ENCODE results near the gene HSPG2.
"Not testable (repeated sequence)": the region's sequence is repeated elsewhere in the genome, so short reads cannot be mapped to it uniquely, and the experiment has no call there.

Gene HSPG2

DNA sequence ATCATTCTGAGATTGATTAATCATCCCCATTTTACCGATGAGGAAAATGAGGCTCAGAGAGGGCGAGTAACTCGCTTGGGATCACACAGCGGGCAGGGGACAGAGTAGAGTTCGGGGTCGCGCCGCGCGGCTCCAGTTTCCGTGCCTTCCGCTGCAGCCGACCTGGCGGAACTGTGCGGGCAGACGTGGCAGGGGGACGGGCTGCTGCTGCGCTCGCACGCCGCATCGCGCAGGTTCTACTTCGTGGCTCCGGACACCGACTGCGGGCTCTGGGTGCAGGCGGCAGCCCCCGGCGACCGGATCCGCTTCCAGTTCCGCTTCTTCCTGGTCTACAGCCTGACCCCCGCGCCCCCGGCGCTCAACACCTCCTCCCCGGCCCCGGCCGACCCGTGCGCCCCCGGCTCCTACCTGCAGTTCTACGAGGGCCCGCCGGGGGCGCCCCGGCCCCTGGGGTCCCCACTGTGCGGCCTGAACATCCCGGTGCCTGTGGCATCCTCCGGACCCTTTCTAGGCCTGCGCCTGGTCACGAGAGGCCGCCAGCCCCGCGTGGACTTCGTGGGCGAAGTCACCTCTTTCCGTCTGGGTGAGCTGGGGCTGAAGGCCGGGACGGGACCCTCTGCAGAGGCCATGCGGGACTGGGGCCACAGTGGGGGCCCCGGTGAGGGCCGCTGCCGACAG lies 122.7 kb downstream of the HSPG2 start:
- H3K4me3 ChIP-seq (ENCODE audit: low read depth, low read length), result peak overlapping the region; percentile 69
- H3K9ac ChIP-seq (ENCODE audit: low read depth, low read length), result peak overlapping the region; percentile 60
- no peaks in the 10 kb centered on the region for H3K27me3 ChIP-seq (ENCODE audit: control insufficient read depth, insufficient read depth, low read length)
- no peaks in the 10 kb centered on the region for H3K36me3 ChIP-seq (ENCODE audit: control insufficient read depth, insufficient read depth, low read length)
- no peaks in the 10 kb centered on the region for H3K9me3 ChIP-seq (ENCODE audit: control insufficient read depth, insufficient read depth, low read length)
- H3K4me1 ChIP-seq (ENCODE audit: control insufficient read depth, insufficient read depth, low read length), result no peaks in the 10 kb centered on the region

DNA sequence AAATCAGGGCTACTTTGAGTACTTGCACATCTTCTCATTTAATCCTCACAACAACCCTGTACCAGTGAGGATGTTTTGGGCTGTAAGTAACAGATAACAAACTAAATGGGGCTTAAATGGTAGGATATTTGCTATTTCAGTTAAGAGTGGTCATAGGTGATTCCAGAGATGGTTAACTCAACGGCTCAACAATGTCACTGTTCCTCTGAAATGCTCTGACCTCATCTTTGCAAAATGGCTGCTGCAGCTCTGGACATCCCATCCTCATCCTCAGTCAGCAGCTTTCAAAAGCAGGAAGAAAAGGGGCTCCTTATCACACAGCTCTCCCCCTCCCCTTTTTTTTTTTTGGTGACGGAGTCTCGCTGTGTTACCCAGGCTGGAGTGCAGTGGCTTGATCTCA lies 123.6 kb downstream of the HSPG2 start:
- H3K27me3 ChIP-seq (ENCODE audit: control insufficient read depth, insufficient read depth, low read length), result no peaks in the 10 kb centered on the region
- H3K36me3 ChIP-seq (ENCODE audit: control insufficient read depth, insufficient read depth, low read length), result no peaks in the 10 kb centered on the region
- no peaks in the 10 kb centered on the region for H3K4me1 ChIP-seq (ENCODE audit: control insufficient read depth, insufficient read depth, low read length)
- H3K4me3 ChIP-seq (ENCODE audit: low read depth, low read length), result no peak overlapping the region
- no peaks in the 10 kb centered on the region for H3K9me3 ChIP-seq (ENCODE audit: control insufficient read depth, insufficient read depth, low read length)
- no peak overlapping the region for H3K9ac ChIP-seq (ENCODE audit: low read depth, low read length)

DNA sequence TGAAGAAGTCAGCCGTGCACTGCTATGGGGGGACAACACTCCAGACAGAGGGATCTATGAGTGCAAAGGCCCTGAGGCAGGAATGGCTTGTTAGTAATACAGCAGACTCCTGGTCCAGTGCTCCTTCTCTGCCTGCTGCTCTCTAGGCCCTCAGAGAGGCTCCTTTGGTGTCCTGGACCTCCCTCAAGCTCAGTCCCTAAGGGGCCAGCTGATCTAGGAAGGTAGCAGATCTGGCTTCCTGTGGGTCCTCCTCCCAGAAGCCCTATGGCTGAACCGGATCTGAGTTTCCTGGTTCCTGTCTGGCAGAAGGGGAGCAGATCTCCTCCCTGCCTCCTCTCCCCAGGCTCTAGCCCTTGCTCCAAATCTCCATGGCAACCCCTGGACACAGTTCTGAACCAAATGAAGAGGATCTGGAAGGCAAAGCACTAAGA lies 125.2 kb downstream of the HSPG2 start, which contains the start of gene LDLRAD2:
Gene LDLRAD2, plus strand, starts transcription at position 391 of the 431 bp plus-strand sequence. CDS start 187 bp downstream, outside the sequence.
- Histone ChIP-seq H3K27me3 (ENCODE audit: control insufficient read depth, insufficient read depth, low read length) (no peaks in the 10 kb centered on the region), H3K4me3 (ENCODE audit: low read depth, low read length) (no peak within 1 kb of the TSS), H3K36me3 (ENCODE audit: control insufficient read depth, insufficient read depth, low read length) (no peaks in the 10 kb centered on the region), H3K4me1 (ENCODE audit: control insufficient read depth, insufficient read depth, low read length) (no peaks in the 10 kb centered on the region), H3K9ac (ENCODE audit: low read depth, low read length) (no peak within 1 kb of the TSS), H3K9me3 (ENCODE audit: control insufficient read depth, insufficient read depth, low read length) (no peaks in the 10 kb centered on the region)

DNA sequence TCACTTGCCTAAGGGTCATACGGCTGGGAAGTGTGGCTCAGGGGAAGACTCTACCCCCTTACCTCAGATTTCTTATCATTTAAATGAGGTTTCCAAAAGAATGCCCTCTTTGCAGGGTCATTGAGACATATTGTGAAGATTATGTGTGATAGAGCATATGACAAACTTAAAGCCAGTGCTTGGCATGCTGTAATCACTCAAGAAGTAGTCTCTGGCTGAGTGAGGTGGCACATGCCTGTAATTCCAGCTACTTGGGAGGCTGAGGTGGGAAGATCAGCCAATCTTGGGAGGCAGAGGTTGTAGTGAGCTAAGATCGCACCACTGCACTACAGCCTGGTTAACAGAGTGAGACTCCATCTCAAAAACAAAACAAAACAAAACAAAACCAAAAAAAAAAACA lies 132.6 kb downstream of the HSPG2 start:
- no peak overlapping the region for H3K9ac ChIP-seq (ENCODE audit: low read depth, low read length)
- H3K27me3 ChIP-seq (ENCODE audit: control insufficient read depth, insufficient read depth, low read length), result no peaks in the 10 kb centered on the region
- no peaks in the 10 kb centered on the region for H3K36me3 ChIP-seq (ENCODE audit: control insufficient read depth, insufficient read depth, low read length)
- H3K4me1 ChIP-seq (ENCODE audit: control insufficient read depth, insufficient read depth, low read length), result no peaks in the 10 kb centered on the region
- no peaks in the 10 kb centered on the region for H3K9me3 ChIP-seq (ENCODE audit: control insufficient read depth, insufficient read depth, low read length)
- H3K4me3 ChIP-seq (ENCODE audit: low read depth, low read length), result no peak overlapping the region

DNA sequence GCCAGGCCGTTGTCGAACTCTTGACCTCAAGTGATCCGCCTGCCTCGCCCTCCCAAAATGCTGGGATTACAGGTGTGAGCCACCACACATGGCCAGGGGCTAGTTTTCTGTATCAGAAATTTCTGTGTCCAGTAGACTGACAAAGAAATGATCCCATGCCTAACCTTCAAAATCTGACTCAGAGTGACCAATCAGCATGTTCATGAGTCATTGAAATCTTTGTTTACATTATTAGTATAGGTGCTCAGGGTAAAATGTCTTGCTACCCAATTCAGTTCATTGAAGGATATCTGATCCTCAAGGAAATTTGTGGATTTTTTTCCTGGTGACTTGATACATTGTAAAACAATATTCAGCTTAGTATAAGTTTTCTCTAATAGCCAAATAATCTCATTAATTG lies 136.0 kb downstream of the HSPG2 start:
- H3K9me3 ChIP-seq (ENCODE audit: control insufficient read depth, insufficient read depth, low read length), result no peaks in the 10 kb centered on the region
- H3K4me3 ChIP-seq (ENCODE audit: low read depth, low read length), result no peak overlapping the region
- H3K4me1 ChIP-seq (ENCODE audit: control insufficient read depth, insufficient read depth, low read length), result no peaks in the 10 kb centered on the region
- H3K27me3 ChIP-seq (ENCODE audit: control insufficient read depth, insufficient read depth, low read length), result no peaks in the 10 kb centered on the region
- H3K36me3 ChIP-seq (ENCODE audit: control insufficient read depth, insufficient read depth, low read length), result no peaks in the 10 kb centered on the region
- H3K9ac ChIP-seq (ENCODE audit: low read depth, low read length), result no peak overlapping the region

DNA sequence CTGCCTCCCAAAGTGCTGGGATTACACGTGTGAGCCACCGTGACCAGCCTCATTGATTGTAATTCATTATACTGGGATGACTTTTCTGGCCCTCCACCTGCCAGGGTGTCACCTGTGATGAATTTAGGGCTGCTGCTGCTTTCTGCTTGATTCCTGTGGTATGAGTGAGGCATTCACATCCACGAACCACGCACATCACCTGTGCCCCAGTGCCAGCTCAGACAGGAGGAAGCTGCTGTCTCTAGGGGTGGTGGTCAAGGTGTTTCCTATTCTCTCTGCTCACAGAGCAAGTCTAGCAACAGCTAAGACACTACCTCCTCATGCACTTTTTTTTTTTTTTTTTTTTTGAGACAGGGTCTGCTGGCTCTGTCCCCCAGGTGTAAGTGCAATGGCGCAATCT lies 137.4 kb downstream of the HSPG2 start:
- Histone ChIP-seq H3K9me3 (ENCODE audit: control insufficient read depth, insufficient read depth, low read length) (no peaks in the 10 kb centered on the region), H3K4me3 (ENCODE audit: low read depth, low read length) (no peak overlapping the region), H3K36me3 (ENCODE audit: control insufficient read depth, insufficient read depth, low read length) (no peaks in the 10 kb centered on the region), H3K9ac (ENCODE audit: low read depth, low read length) (no peak overlapping the region), H3K4me1 (ENCODE audit: control insufficient read depth, insufficient read depth, low read length) (no peaks in the 10 kb centered on the region), H3K27me3 (ENCODE audit: control insufficient read depth, insufficient read depth, low read length) (no peaks in the 10 kb centered on the region)

DNA sequence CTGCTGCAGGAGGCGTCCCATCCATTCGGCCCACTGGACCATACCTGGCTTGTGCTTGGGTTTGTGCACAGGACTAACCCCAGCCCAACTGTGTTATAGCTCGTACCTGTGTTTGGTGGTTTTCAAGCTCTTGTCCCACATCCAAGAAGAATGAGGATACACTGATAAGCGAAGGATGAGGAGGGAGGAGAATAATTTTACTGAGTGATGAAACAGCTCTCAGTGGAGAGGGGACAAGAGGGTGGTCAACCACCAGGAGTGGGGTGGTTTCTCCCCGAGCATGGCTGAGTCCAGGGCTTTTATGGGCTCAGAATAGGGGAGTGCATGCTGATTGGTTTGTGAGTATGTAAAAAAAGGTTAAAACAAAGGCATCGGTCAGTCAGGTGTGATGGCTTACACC lies 142.0 kb downstream of the HSPG2 start:
- no peaks in the 10 kb centered on the region for H3K27me3 ChIP-seq (ENCODE audit: control insufficient read depth, insufficient read depth, low read length)
- no peak overlapping the region for H3K9ac ChIP-seq (ENCODE audit: low read depth, low read length)
- H3K4me1 ChIP-seq (ENCODE audit: control insufficient read depth, insufficient read depth, low read length), result no peaks in the 10 kb centered on the region
- H3K4me3 ChIP-seq (ENCODE audit: low read depth, low read length), result no peak overlapping the region
- no peaks in the 10 kb centered on the region for H3K9me3 ChIP-seq (ENCODE audit: control insufficient read depth, insufficient read depth, low read length)
- no peaks in the 10 kb centered on the region for H3K36me3 ChIP-seq (ENCODE audit: control insufficient read depth, insufficient read depth, low read length)

DNA sequence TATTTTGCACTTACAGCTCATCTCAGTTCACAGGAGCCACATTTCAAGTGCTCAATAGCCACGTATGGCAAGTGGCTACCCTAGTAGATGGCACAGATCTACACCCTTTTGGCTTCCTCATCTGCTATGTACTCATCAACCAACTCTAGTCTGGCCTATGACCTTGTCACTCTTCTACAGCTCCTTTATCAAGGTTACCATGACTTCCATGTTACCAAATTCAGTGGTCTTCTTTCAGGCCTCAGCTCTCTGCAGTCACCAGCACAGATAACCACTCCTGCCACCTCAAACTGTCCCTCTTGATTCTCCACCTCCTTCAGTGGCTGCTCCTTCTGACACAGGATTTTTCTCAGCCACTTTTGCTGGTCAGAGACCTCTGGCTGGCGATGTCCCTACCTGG lies 142.5 kb downstream of the HSPG2 start:
- H3K4me1 ChIP-seq (ENCODE audit: control insufficient read depth, insufficient read depth, low read length), result peaks cover 2% of the 10 kb centered on the region

DNA sequence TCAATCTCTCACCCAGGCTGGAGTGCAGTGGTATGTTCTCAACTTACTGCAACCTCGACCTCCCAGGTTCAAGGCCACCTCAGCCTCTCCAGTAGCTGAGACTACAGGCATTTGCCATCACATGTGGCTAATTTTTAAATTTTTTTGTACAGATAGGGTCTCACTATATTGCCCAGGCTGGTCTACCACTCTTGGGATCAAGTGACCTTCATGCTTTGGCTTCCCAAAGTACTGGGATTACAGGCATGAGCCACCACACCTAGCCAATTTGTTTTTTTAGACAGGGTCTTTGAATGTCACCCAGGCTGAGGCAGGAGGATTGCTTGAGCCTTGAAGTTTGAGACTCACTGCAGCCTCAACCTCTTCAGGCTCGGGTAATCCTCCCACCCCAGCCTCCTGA lies 144.0 kb downstream of the HSPG2 start:
- no peak overlapping the region for H3K9ac ChIP-seq (ENCODE audit: low read depth, low read length)
- H3K4me3 ChIP-seq (ENCODE audit: low read depth, low read length), result no peak overlapping the region
- peaks cover 2% of the 10 kb centered on the region for H3K4me1 ChIP-seq (ENCODE audit: control insufficient read depth, insufficient read depth, low read length)
- H3K36me3 ChIP-seq (ENCODE audit: control insufficient read depth, insufficient read depth, low read length), result no peaks in the 10 kb centered on the region
- no peaks in the 10 kb centered on the region for H3K9me3 ChIP-seq (ENCODE audit: control insufficient read depth, insufficient read depth, low read length)
- H3K27me3 ChIP-seq (ENCODE audit: control insufficient read depth, insufficient read depth, low read length), result no peaks in the 10 kb centered on the region

More for the DNA sequence above, 142.5 kb downstream of the HSPG2 start:
- H3K4me3 ChIP-seq (ENCODE audit: low read depth, low read length), result no peak overlapping the region
- H3K27me3 ChIP-seq (ENCODE audit: control insufficient read depth, insufficient read depth, low read length), result no peaks in the 10 kb centered on the region
- no peaks in the 10 kb centered on the region for H3K9me3 ChIP-seq (ENCODE audit: control insufficient read depth, insufficient read depth, low read length)
- H3K9ac ChIP-seq (ENCODE audit: low read depth, low read length), result no peak overlapping the region
- H3K36me3 ChIP-seq (ENCODE audit: control insufficient read depth, insufficient read depth, low read length), result no peaks in the 10 kb centered on the region

DNA sequence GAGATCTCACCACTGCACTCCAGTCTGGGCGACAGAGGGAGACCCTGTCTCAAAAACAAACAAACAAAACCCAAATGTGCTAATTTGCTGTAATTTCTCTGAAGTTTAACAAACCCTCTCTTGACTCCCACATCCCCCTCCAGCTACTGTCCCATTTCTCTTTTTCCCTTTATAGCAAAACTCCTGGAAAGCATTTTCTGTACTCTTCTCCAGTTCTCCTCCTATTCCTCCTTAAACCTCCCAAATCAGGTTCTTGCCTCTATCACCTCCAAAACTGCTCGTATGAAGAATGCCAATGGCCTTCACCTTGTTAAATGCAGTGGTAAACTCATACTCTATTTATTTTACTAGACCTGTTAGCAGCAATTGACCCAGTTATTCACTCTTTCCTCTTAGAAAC lies 150.5 kb downstream of the HSPG2 start:
- H3K36me3 ChIP-seq (ENCODE audit: control insufficient read depth, insufficient read depth, low read length), result no peaks in the 10 kb centered on the region
- no peak overlapping the region for H3K9ac ChIP-seq (ENCODE audit: low read depth, low read length)
- H3K27me3 ChIP-seq (ENCODE audit: control insufficient read depth, insufficient read depth, low read length), result no peaks in the 10 kb centered on the region
- no peak overlapping the region for H3K4me3 ChIP-seq (ENCODE audit: low read depth, low read length)
- peaks cover 2% of the 10 kb centered on the region for H3K4me1 ChIP-seq (ENCODE audit: control insufficient read depth, insufficient read depth, low read length)
- H3K9me3 ChIP-seq (ENCODE audit: control insufficient read depth, insufficient read depth, low read length), result no peaks in the 10 kb centered on the region

DNA sequence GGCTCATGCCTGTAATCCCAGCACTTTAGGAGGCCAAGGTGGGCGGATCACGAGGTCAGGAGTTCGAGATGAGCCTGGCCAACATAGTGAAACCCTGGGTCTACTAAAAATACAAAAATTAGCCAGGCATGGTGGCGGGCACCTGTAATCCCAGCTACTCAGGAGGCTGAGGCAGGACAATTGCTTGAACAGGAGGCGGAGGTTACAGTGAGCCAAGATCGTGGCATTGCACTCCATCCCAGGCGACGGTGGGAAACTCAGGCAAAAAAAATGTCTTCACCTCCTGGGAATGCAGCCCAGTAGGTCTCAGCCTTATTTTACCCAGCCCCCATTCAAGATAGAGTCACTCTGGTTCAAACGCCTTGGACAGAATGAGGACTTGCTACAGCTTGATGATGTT lies 151.3 kb downstream of the HSPG2 start:
- H3K9me3 ChIP-seq (ENCODE audit: control insufficient read depth, insufficient read depth, low read length); H3K4me1 ChIP-seq (ENCODE audit: control insufficient read depth, insufficient read depth, low read length); H3K36me3 ChIP-seq (ENCODE audit: control insufficient read depth, insufficient read depth, low read length); H3K9ac ChIP-seq (ENCODE audit: low read depth, low read length); H3K4me3 ChIP-seq (ENCODE audit: low read depth, low read length); H3K27me3 ChIP-seq (ENCODE audit: control insufficient read depth, insufficient read depth, low read length): not testable (repeated sequence)

DNA sequence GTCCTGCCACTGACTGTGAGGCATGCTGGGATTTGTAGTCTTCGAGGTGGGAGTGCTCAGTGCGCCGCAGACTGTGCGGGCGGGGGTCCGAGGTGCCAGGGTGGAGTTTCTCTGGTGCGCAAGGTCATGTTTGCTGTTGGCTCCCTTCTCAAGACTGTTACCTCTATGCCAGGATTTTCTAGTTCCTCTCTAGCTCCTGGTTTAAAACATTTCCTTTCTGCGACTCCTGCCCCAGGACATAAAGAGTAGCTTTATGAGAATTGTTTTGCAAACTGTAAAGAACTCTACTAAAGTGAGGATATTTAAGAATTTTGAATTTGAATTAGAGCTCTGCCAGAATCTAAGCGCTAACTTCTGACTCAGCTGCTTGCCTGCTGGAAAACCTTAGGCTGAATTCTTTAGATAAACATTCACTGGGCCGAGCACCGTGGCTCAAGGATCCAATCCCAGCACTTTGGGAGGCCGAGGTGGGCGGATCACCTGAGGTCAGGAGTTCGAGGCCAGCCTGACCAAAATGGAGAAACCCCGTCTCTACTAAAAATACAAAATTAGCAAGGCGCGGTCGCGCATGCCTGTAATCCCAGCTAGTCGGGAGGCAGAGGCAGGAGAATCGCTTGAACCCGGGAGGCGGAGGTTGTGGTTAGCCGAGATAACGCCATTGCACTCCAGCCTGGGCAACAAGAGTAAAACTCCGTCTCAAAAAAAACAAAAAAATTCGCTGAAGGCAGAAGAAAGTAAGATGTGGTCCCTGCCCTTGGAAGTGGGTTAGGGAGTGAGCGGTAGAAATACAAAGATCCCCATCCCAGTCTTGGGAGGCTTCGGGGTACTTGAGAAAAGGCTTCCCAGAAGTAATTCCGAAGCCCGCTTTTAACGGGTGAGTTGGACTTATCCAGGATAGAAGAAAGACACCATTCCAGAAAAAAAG lies 153.2 kb downstream of the HSPG2 start:
- Histone ChIP-seq H3K4me3 (ENCODE audit: low read depth, low read length) (peak overlapping the region; percentile 99), H3K27me3 (ENCODE audit: control insufficient read depth, insufficient read depth, low read length) (no peaks in the 10 kb centered on the region), H3K36me3 (ENCODE audit: control insufficient read depth, insufficient read depth, low read length) (no peaks in the 10 kb centered on the region), H3K9me3 (ENCODE audit: control insufficient read depth, insufficient read depth, low read length) (no peaks in the 10 kb centered on the region), H3K4me1 (ENCODE audit: control insufficient read depth, insufficient read depth, low read length) (no peaks in the 10 kb centered on the region), H3K9ac (ENCODE audit: low read depth, low read length) (peak overlapping the region; percentile 100)
